ENCODE results near the gene SDHAF3.
"Not testable (repeated sequence)": the region's sequence is repeated elsewhere in the genome, so short reads cannot be mapped to it uniquely, and the experiment has no call there.

SDHAF3 gene

DNA sequence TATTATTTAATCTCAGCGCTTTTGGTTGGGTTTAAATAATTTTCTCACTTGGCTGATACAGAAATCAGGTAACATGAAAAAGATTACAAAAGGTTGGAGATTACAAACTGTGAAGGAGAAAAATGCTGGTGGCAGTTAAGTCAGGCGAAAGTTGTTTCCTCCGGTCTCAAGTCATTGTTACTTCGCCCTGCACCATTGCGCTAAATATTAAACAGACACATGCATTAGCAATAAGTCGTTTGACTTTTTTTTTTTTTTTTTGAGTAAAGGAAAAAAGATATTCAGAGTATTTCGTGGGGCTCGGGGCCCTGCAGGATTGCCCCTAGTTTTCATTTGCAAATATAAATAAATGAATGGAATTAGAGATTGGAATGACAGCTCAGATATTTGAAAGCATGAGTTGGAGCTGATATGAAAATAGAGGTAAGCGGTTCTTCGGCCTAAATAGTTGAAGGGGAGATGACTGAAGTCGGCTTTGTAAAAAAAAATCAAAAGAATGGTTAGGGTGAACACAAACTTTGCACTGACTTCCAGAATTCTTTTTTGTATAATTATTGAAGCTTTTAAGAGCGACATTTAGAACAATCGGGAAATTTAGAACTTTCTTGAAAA lies 914 bp downstream of the SDHAF3 start:
- H3K4me1 ChIP-seq: peaks cover 21 to 33% (median 30%) of the 10 kb centered on the region in 10 experiments
- H3K9me3 ChIP-seq (replicated peaks in 1 of 11): peaks cover 18 to 38% (median 27%) of the 10 kb centered on the region in 11 experiments
- H3K27ac ChIP-seq: peak overlapping the region; percentile 36 to 93 (median 85); a peak in 21 of 22 replicates
- peaks cover 0 to 9% (median 6%) of the 10 kb centered on the region in 11 experiments; a peak in 7 of 22 replicates for H3K27me3 ChIP-seq
- no peak for TF ChIP-seq Cebpa-rat (IDR thresholded peaks at IDR 0.05)
- peak overlapping the region; percentile 58 to 73 (median 66) for H3K4me3 ChIP-seq
- peak overlapping the region; percentile 46 to 79 (median 64) for H3K4me2 ChIP-seq
- H4K20me1 ChIP-seq: no peaks in the 10 kb centered on the region
- peak overlapping the region; percentile 67 to 87 (median 82); a peak in 21 of 22 replicates for H3K9ac ChIP-seq
- no peaks in the 10 kb centered on the region for H3K36me3 ChIP-seq

DNA sequence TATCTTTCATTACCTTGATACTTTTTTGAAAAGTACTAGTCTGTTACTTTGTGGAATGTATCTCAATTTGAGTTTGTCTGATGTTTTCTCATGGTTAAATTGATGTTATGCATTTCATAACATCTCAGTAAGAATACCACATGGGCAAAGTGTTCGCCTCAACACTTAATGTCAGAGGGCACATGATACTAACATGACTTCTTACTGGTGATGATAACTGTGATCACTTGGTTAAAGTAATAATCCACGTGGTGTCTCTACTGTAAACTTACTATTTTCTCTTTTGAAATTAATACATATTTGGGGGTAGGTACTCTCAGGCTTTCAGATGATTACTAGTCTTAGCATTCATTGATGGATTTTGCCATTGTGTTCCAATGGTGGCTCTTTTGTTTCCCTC lies 2.2 kb downstream of the SDHAF3 start:
- peak overlapping the region in 8 of 10 experiments; percentile 59 to 73 (median 66); a peak in 11 of 20 replicates for H3K4me3 ChIP-seq
- H3K9me3 ChIP-seq (replicated peaks in 1 of 11): peaks cover 21 to 45% (median 31%) of the 10 kb centered on the region in 11 experiments
- peak overlapping the region; percentile 46 to 79 (median 64); a peak in 20 of 22 replicates for H3K4me2 ChIP-seq
- H3K9ac ChIP-seq: peak overlapping the region in 1 of 11 experiments; percentile 84; a peak in 1 of 22 replicates
- no peaks in the 10 kb centered on the region for H4K20me1 ChIP-seq
- peaks cover 0 to 9% (median 6%) of the 10 kb centered on the region in 11 experiments; a peak in 7 of 22 replicates for H3K27me3 ChIP-seq
- H3K36me3 ChIP-seq: no peaks in the 10 kb centered on the region
- TF ChIP-seq Cebpa-rat (IDR thresholded peaks at IDR 0.05): no peak
- H3K4me1 ChIP-seq: peaks cover 21 to 33% (median 30%) of the 10 kb centered on the region in 10 experiments
- peak overlapping the region in 6 of 11 experiments; percentile 81 to 93 (median 86); a peak in 11 of 22 replicates for H3K27ac ChIP-seq

DNA sequence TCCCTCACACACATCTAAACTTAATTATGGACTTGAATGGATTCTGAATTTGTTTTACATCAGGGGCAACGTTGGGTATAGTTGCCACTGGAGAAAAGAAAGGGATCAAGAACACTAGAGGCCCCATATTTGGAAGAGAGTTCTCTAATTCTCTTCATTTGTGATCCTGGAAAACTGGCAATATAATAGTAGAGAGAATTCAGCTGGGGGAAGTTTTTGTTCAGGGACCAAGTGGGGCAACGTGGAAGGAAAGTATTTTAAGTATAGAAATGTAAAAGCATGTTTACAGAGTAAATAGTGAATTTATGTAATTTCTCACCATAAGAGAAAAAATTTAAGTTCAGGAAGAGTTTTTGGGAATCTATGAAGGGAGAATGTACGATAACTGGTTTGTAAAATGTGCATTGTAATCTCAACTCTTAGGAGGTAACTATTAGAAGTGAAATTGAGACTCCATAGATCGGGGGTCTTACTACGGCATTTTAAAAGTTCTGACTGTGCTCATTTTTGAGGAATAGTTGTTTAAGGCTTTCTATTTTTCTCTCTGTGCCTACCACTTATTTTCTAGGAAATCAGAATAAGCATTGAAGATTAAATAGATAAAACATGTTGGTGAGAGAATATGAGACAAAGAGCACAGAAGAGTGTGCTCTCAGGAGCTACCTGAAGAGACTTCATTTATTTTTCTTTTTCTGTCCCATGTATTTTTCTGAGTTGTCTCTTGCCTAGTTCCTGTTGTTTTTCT lies 3.4 kb downstream of the SDHAF3 start:
- no peak overlapping the region for H3K9ac ChIP-seq
- H4K20me1 ChIP-seq: no peaks in the 10 kb centered on the region
- peaks cover 0 to 9% (median 6%) of the 10 kb centered on the region in 11 experiments; a peak in 7 of 22 replicates for H3K27me3 ChIP-seq
- no peak overlapping the region for H3K27ac ChIP-seq
- no peak for TF ChIP-seq Cebpa-rat (IDR thresholded peaks at IDR 0.05)
- H3K4me3 ChIP-seq: no peak overlapping the region
- peak overlapping the region in 1 of 11 experiments; percentile 79; a peak in 1 of 22 replicates for H3K4me2 ChIP-seq
- H3K4me1 ChIP-seq: peaks cover 19 to 27% (median 26%) of the 10 kb centered on the region in 10 experiments
- H3K9me3 ChIP-seq (replicated peaks in 1 of 11): peaks cover 30 to 55% (median 42%) of the 10 kb centered on the region in 11 experiments
- H3K36me3 ChIP-seq: 0 out of 22 replicates have a peak, but pooled peaks cover 0 to under 1% (median 0%) of the 10 kb centered on the region in 11 experiments

DNA sequence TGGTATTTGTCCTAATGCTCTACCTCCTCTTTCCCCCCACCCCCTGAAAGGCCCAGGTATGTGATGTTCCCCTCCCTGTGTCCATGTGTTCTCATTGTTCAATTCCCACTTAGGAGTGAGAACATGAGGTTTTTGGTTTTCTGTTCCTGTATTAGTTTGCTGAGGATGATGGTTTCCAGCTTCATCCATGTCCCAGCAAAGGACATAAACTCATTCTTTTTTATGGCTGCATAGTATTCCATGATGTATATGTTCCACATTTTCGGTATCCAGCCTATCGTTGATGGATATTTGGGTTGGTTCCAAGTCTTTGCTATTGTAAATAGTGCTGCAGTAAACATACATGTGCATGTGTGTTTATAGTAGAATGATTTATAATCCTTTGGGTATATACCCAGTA lies 5.6 kb downstream of the SDHAF3 start:
- Histone ChIP-seq H3K9me3 (replicated peaks in 1 of 11) (peaks cover 18 to 51% (median 37%) of the 10 kb centered on the region in 11 experiments; a peak in 21 of 22 replicates), H3K4me1 (peaks cover 7 to 15% (median 12%) of the 10 kb centered on the region in 10 experiments; a peak in 14 of 20 replicates), H3K36me3 (peaks cover 0 to 13% (median 0%) of the 10 kb centered on the region in 11 experiments; a peak in 6 of 22 replicates)
- not testable (repeated sequence) for H3K27ac ChIP-seq, H3K4me3 ChIP-seq, H3K4me2 ChIP-seq, H3K9ac ChIP-seq, H3K27me3 ChIP-seq, H4K20me1 ChIP-seq

DNA sequence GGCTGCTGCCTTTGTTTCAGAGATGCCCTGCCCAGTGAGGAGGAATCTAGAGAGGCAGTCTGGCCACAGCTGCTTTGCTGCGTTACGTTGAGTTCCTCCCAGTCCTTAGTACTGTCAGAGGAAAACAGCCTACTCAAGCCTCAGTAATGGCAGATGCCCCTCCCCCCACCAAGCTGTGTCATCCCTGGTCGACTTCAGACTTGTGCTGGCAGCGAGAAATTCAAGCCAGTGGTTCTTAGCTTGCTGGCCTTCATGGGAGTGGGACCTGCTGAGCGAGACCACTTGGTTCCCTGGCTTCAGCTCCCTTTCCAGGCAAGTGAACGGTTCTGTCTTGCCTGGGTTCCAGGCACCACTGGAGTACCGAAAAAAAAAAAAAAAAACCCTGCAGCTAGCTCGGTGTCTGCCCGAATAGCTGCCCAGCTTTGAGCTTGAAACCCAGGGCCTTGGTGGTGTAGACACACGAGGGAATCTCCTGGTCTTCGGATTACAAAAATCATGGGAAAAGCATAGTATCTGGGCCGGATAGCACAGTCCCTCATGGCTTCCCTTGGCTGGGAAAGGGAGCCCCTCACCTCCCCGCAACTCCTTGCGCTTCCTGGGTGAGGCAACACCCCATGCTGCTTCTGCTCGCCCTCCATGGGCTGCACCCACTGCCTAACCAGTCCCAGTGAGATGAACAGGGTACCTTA lies 9.1 kb downstream of the SDHAF3 start:
- no peak overlapping the region for H3K9ac ChIP-seq
- H3K36me3 ChIP-seq: peaks cover 0 to 13% (median 0%) of the 10 kb centered on the region in 11 experiments; a peak in 7 of 22 replicates
- no peak overlapping the region for H3K4me2 ChIP-seq
- no peaks in the 10 kb centered on the region for H3K4me1 ChIP-seq
- no peaks in the 10 kb centered on the region for H3K27me3 ChIP-seq
- H4K20me1 ChIP-seq: no peaks in the 10 kb centered on the region; a peak in 1 of 22 replicates
- TF ChIP-seq Cebpa-rat (IDR thresholded peaks at IDR 0.05): no peak
- peaks cover 26 to 65% (median 48%) of the 10 kb centered on the region in 11 experiments; a peak in 21 of 22 replicates for H3K9me3 ChIP-seq (replicated peaks in 1 of 11)
- no peak overlapping the region for H3K27ac ChIP-seq
- H3K4me3 ChIP-seq: no peak overlapping the region

DNA sequence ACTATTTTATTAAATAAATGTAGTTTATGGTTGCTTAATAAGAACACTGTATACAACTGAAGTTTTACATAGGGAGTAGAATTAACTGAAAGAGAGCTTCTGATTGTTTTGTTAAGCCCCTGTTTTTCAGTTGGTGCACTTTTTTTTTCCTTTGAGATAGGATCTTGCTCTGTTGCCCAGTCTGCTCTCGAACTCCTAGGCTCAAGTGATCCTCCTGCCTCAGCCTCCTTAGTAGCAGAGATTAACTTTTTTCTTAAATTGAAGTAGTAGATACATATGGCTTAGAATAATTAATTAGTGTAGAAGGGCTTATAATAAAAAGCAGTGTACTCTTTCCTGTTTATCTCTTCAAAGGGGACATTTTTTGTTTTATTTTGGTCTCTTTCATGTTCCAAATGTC lies 11.2 kb downstream of the SDHAF3 start:
- no peak for TF ChIP-seq Cebpa-rat (IDR thresholded peaks at IDR 0.05)
- Histone ChIP-seq H4K20me1 (no peaks in the 10 kb centered on the region; a peak in 1 of 22 replicates), H3K4me1 (no peaks in the 10 kb centered on the region), H3K4me3 (no peak overlapping the region), H3K27me3 (no peaks in the 10 kb centered on the region), H3K9ac (no peak overlapping the region), H3K36me3 (peaks cover 0 to 13% (median 0%) of the 10 kb centered on the region in 11 experiments; a peak in 7 of 22 replicates), H3K9me3 (replicated peaks in 1 of 11) (peaks cover 26 to 53% (median 43%) of the 10 kb centered on the region in 11 experiments; a peak in 20 of 22 replicates), H3K27ac (no peak overlapping the region), H3K4me2 (no peak overlapping the region)

DNA sequence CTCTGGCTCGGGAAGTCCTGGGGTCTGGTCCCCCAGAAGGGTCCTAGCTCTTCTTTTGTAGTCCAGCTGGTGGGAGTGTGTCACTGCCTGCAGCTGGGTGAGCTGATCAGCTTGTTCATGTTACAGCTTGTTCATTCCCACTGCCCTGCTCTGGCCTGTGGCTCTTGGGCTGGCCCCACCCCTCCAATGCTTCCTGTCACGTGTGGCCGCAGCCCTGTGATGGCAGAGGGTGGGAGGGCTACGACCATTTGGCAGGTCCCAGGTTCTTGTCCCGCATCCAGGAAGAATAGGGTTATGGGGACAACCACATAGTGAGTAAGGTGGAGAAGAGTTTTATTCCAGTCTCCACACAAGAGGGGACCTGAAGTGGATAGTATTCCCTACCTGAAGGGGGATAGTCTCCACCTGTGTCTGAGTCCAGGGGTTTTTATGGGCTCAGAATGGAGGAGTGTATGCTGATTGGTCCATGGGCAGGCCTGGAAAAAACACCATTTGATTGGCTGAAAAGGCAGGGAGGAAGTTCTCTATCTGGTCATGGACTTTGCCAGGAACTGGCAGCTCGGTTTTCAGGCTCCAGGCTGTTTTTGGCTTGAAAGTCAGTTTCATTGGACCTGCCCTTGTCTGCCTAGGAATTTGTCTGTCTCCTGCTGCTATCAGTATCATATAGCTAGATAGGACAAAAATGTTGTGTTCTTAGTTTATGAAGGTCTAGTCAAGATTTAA lies 13.1 kb downstream of the SDHAF3 start:
- H3K27ac ChIP-seq: no peak overlapping the region
- H3K36me3 ChIP-seq: peaks cover 0 to 13% (median 0%) of the 10 kb centered on the region in 11 experiments; a peak in 7 of 22 replicates
- H3K4me3 ChIP-seq: no peak overlapping the region
- H3K4me2 ChIP-seq: no peak overlapping the region
- TF ChIP-seq Cebpa-rat (IDR thresholded peaks at IDR 0.05): no peak
- no peak overlapping the region for H3K9ac ChIP-seq
- no peaks in the 10 kb centered on the region for H3K27me3 ChIP-seq
- no peaks in the 10 kb centered on the region; a peak in 1 of 22 replicates for H4K20me1 ChIP-seq
- H3K9me3 ChIP-seq (replicated peaks in 1 of 11): peaks cover 15 to 37% (median 32%) of the 10 kb centered on the region in 11 experiments; a peak in 20 of 22 replicates
- no peaks in the 10 kb centered on the region for H3K4me1 ChIP-seq

DNA sequence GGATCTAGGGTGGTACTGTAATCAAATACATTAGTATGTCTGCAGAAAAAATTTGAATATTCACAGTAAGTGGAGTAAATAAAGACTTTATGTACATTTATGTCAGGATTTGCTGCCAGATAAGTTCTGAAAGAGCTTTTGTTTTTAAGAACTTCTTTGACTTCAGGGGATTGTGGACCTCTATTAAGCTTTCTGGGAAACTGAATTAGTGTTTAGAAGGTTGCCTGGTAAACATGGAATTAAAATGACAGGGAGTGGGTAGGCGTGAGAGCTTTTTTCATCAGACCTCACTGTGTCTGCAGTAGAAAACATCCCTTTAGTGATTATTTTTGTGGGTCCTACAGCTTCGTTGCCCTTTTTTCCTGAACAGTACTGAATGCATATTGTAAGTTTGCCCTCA lies 15.7 kb downstream of the SDHAF3 start:
- Histone ChIP-seq H3K4me1 (no peaks in the 10 kb centered on the region), H3K36me3 (peaks cover 0 to 13% (median 8%) of the 10 kb centered on the region in 11 experiments; a peak in 13 of 22 replicates), H3K4me2 (no peak overlapping the region), H3K9me3 (replicated peaks in 1 of 11) (peaks cover 17 to 33% (median 28%) of the 10 kb centered on the region in 11 experiments), H3K27ac (no peak overlapping the region), H4K20me1 (no peaks in the 10 kb centered on the region; a peak in 1 of 22 replicates), H3K27me3 (no peaks in the 10 kb centered on the region), H3K4me3 (no peak overlapping the region), H3K9ac (no peak overlapping the region)
- TF ChIP-seq Cebpa-rat (IDR thresholded peaks at IDR 0.05): no peak
